ENCODE measurements around the gene PAPPA2.

DNA sequence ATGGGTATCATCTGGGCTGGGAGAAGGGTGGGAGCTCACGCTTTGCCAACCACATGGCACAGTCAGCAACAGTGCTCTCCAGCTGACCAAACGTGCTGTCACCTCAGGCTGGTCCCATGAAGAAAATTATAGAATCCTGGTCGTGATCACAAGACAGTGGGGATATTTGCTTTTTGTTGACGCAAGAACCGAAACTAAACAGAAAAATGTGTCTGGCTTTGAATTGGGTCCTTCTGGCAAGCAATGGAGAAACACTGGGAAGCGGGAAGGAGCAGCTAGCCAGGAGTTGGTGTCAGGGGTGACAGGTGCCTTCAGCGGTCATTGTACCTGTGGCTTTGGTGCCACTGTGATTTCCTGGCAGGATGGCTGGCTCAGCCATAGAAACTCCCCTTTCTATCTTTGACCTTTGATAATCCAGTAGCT lies 304.8 kb downstream of the PAPPA2 start:
- no peak for TF ChIP-seq POLR2A (IDR thresholded peaks at IDR 0.05)
- TF ChIP-seq, protein P1, sequence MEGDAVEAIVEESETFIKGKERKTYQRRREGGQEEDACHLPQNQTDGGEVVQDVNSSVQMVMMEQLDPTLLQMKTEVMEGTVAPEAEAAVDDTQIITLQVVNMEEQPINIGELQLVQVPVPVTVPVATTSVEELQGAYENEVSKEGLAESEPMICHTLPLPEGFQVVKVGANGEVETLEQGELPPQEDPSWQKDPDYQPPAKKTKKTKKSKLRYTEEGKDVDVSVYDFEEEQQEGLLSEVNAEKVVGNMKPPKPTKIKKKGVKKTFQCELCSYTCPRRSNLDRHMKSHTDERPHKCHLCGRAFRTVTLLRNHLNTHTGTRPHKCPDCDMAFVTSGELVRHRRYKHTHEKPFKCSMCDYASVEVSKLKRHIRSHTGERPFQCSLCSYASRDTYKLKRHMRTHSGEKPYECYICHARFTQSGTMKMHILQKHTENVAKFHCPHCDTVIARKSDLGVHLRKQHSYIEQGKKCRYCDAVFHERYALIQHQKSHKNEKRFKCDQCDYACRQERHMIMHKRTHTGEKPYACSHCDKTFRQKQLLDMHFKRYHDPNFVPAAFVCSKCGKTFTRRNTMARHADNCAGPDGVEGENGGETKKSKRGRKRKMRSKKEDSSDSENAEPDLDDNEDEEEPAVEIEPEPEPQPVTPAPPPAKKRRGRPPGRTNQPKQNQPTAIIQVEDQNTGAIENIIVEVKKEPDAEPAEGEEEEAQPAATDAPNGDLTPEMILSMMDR (IDR thresholded peaks at IDR 0.05), result no peak
